ENCODE measurements around the gene DYNC2LI1.

GRCh38 chr2:43787895-43788294 is 14.1 kb downstream of the DYNC2LI1 start:
- no peak for TF ChIP-seq ESRRA (IDR thresholded peaks at IDR 0.05; ENCODE audit: borderline replicate concordance, low read length)
- no peak for TF ChIP-seq MAFK (IDR thresholded peaks at IDR 0.05; ENCODE audit: partially characterized antibody)
- no peak for TF ChIP-seq USF2 (IDR thresholded peaks at IDR 0.05)
- no peak for TF ChIP-seq CTCF (IDR thresholded peaks at IDR 0.05)
- no peak for TF ChIP-seq HMGXB4 (CRISPR knock-in tag; IDR thresholded peaks at IDR 0.05; ENCODE audit: borderline replicate concordance)
- TF ChIP-seq BCL3 (IDR thresholded peaks at IDR 0.05) = no peak
- TF ChIP-seq POLR2A (IDR thresholded peaks at IDR 0.05; ENCODE audit: low read length) = no peak
- no peak for TF ChIP-seq PHF8 (IDR thresholded peaks at IDR 0.05; ENCODE audit: borderline replicate concordance, low read depth)
- no peak for TF ChIP-seq POLR2AphosphoS2 (conservative IDR thresholded peaks at IDR 0.05; ENCODE audit: low read length)
- no peak for TF ChIP-seq REST (IDR thresholded peaks at IDR 0.05)
- TF ChIP-seq HDAC2 (IDR thresholded peaks at IDR 0.05) = no peak
- TF ChIP-seq TFCP2L1 (CRISPR knock-in tag; IDR thresholded peaks at IDR 0.05) = no peak
- TF ChIP-seq MAX (IDR thresholded peaks at IDR 0.05) = no peak

Measured in A549 (cell line).